Measurements from ENCODE around the gene IL17REL.
A peak's percentile ranks its signal among the peaks of the same experiment; 100 is the strongest.

The IL17REL gene

GRCh38 chr22:50034126-50035081, 21.8 kb upstream of the IL17REL start:
- Histone ChIP-seq H3K4me3 (no peak overlapping the region), H3K27ac (no peak overlapping the region)
- DNase-seq (ENCODE audit: low spot score): no peak
- TF ChIP-seq CTCF (IDR thresholded peaks at IDR 0.05): no peak

GRCh38 chr22:50032941-50033601, 20.5 kb upstream of the IL17REL start:
- DNase-seq (ENCODE audit: low spot score): no peak
- H3K4me3 ChIP-seq: no peak overlapping the region
- TF ChIP-seq CTCF (IDR thresholded peaks at IDR 0.05): no peak
- no peak overlapping the region for H3K27ac ChIP-seq

- no peak overlapping the region for H3K27ac ChIP-seq
- no peak for TF ChIP-seq CTCF (IDR thresholded peaks at IDR 0.05)
- H3K4me3 ChIP-seq: no peak overlapping the region
- DNase-seq (ENCODE audit: low spot score): peak; percentile 69
Measured at GRCh38 chr22:50032109-50032871, 19.7 kb upstream of the IL17REL start.

- DNase-seq (ENCODE audit: low spot score): peak; percentile 71
- TF ChIP-seq CTCF (IDR thresholded peaks at IDR 0.05): no peak
- H3K27ac ChIP-seq: no peak overlapping the region
- no peak overlapping the region for H3K4me3 ChIP-seq
Measured at GRCh38 chr22:50031189-50032091, 18.9 kb upstream of the IL17REL start.

- no peak overlapping the region for H3K4me3 ChIP-seq
- H3K27ac ChIP-seq: no peak overlapping the region
- peak; percentile 72 for DNase-seq (ENCODE audit: low spot score)
- peak; percentile 82 for TF ChIP-seq CTCF (IDR thresholded peaks at IDR 0.05)
Measured at GRCh38 chr22:50030297-50031188, 18.0 kb upstream of the IL17REL start.
